HepG2 (cell line): Measurements from ENCODE around the gene NMT2. TPM values are rescaled to one million over a fixed set of nuclear protein-coding genes. Genes with fewer than 3 reads are reported as not detected.

ENCODE experiments used
- ARID4A ChIP-seq: sonication (generic); formaldehyde crosslinking; IDR thresholded peaks from 2 replicates; pipeline ENCODE4 v1.5.0; 2020; ENCODE audit warnings: mild to moderate bottlenecking, missing genetic modification reagents, borderline replicate concordance
- ETV5 ChIP-seq: IDR thresholded peaks from 2 replicates; pipeline ENCODE4 v1.6.1; 2018; ENCODE audit warnings: missing biosample characterization, missing genetic modification reagents, inconsistent platforms, borderline replicate concordance
- HMGXB3 ChIP-seq: sonication (generic); formaldehyde crosslinking; IDR thresholded peaks from 2 replicates; pipeline ENCODE4 v1.4.0; 2020; ENCODE audit warnings: missing genetic modification reagents, borderline replicate concordance
- HMGXB4 ChIP-seq, 2 experiments: sonication (generic) in 1 of 2; formaldehyde crosslinking in 1 of 2; IDR thresholded peaks; 2 replicates each; pipeline versions ENCODE4 v1.4.0 to v1.6.1; 2018 to 2020; ENCODE audit warnings: missing genetic modification reagents in 2 of 2, borderline replicate concordance in 1 of 2, low read depth in 1 of 2, mild to moderate bottlenecking in 1 of 2, missing biosample characterization in 1 of 2
- POLR2A ChIP-seq, 2 experiments: IDR thresholded peaks; 2 replicates each; pipeline ENCODE4 v1.6.1; 2011; ENCODE audit warnings: low read depth in 2 of 2, low read length in 2 of 2, mild to moderate bottlenecking in 1 of 2, moderate library complexity in 1 of 2; ENCODE audit not compliant: insufficient read depth in 1 of 2
- SNAPC5 ChIP-seq: sonication (generic); formaldehyde crosslinking; IDR thresholded peaks from 2 replicates; pipeline ENCODE4 v1.8.1; 2023; ENCODE audit warnings: mild to moderate bottlenecking, missing genetic modification reagents, borderline replicate concordance
- SRSF4 ChIP-seq: fragments of 200-400 bp; formaldehyde crosslinking; IDR thresholded peaks from one replicate; pipeline ENCODE4 v1.6.1; 2018; ENCODE audit warnings: mild to moderate bottlenecking, low read depth, low read length, moderate library complexity; ENCODE audit not compliant: poor library complexity, severe bottlenecking
- YY1 ChIP-seq: IDR thresholded peaks from 2 replicates; pipeline ENCODE4 v1.6.1; 2011; ENCODE audit warnings: low read length, low read depth, moderate library complexity, mild to moderate bottlenecking; ENCODE audit not compliant: insufficient read depth, insufficient replicate concordance
- ZNF274 ChIP-seq: sonication (generic); formaldehyde crosslinking; IDR thresholded peaks from 2 replicates; pipeline ENCODE4 v1.5.1; 2020; ENCODE audit warnings: mild to moderate bottlenecking, missing genetic modification reagents
- ZNF333 ChIP-seq: sonication (generic); formaldehyde crosslinking; IDR thresholded peaks from 2 replicates; pipeline ENCODE4 v1.4.0; 2020; ENCODE audit warnings: mild to moderate bottlenecking, missing genetic modification reagents, borderline replicate concordance
- ZNF431 ChIP-seq: sonication (generic); formaldehyde crosslinking; IDR thresholded peaks from 2 replicates; pipeline ENCODE4 v1.9.0; 2022; ENCODE audit warnings: missing genetic modification reagents, low read depth, mild to moderate bottlenecking, borderline replicate concordance
- ZNF547 ChIP-seq: sonication (generic); formaldehyde crosslinking; IDR thresholded peaks from 2 replicates; pipeline ENCODE4 v1.5.1; 2020; ENCODE audit warnings: mild to moderate bottlenecking, missing genetic modification reagents
- ZNF576 ChIP-seq: sonication (generic); formaldehyde crosslinking; IDR thresholded peaks from 2 replicates; pipeline ENCODE4 v1.4.0; 2020; ENCODE audit warnings: mild to moderate bottlenecking, missing genetic modification reagents
- ZNF737 ChIP-seq: sonication (generic); formaldehyde crosslinking; IDR thresholded peaks from 2 replicates; pipeline ENCODE4 v1.5.0; 2020; ENCODE audit warnings: missing genetic modification reagents, mild to moderate bottlenecking, borderline replicate concordance
- ZSCAN12 ChIP-seq: sonication (generic); formaldehyde crosslinking; IDR thresholded peaks from 2 replicates; pipeline ENCODE4 v1.9.0; 2021; ENCODE audit warnings: mild to moderate bottlenecking, missing genetic modification reagents
- polyA plus RNA-seq, 8 experiments: library from polyadenylated mRNA; depleted of rRNA in 3 of 8; stranded (reverse) in 7 of 8; unstranded in 1 of 8; fragments of >200 nt; fragmentation: Illumina TruSeq in 4 of 8; extraction: Trizol in 4 of 8; gene quantifications; 2 replicates each; pipeline versions ENCODE4 v1.2.1 to v1.2.3, GENCODE V29; 2011 to 2016; ENCODE audit warnings: low read depth in 4 of 8, missing spikeins in 1 of 8, mixed read lengths in 1 of 8; ENCODE audit not compliant: insufficient read depth in 1 of 8
- total RNA-seq, 5 experiments: library from RNA; depleted of rRNA; stranded (reverse); fragments of >200 nt; fragmentation: Illumina TruSeq; extraction: Trizol; gene quantifications; 2 replicates each; pipeline ENCODE4 v1.2.3, GENCODE V29; 2016; ENCODE audit warnings: low read depth in 1 of 5

NMT2 gene
- total and polyA plus RNA-seq, 2 of the 13 experiments (the other 11 are each of a cell fraction or from before 2014, with no cell fraction given): 10.1 to 23.8 TPM

- TF ChIP-seq ARID4A (peak; percentile 23; the same call in 1 of the 2 replicates), HMGXB3 (CRISPR knock-in tag) (no peak), SNAPC5 (CRISPR knock-in tag) (no peak), YY1 (no peak), SRSF4 (no peak), ZNF333 (no peak), POLR2A (IDR thresholded peaks at IDR 0.05; ENCODE audit: insufficient read depth in 1 of 2, low read depth in 2 of 2, low read length in 2 of 2) (no peak), ETV5 (peak; percentile 62; the same call in 1 of the 2 replicates), ZNF737 (CRISPR knock-in tag) (no peak), ZNF576 (CRISPR knock-in tag) (no peak), ZSCAN12 (CRISPR knock-in tag) (no peak), HMGXB4 (CRISPR knock-in tag; IDR thresholded peaks at IDR 0.05; ENCODE audit: borderline replicate concordance in 1 of 2, low read depth in 1 of 2) (no peak), ZNF274 (CRISPR knock-in tag) (no peak), ZNF547 (CRISPR knock-in tag) (no peak), ZNF431 (CRISPR knock-in tag) (no peak)
These were observed 1.3 kb upstream of the NMT2 start (continued) for GRCh38 chr10:15169555-15170401.
